GM20000 (cell line): ENCODE data around the gene KLF7.
A peak's percentile ranks its signal among the peaks of the same experiment; 100 is the strongest.

ENCODE experiments used
- DNase-seq: peaks from one replicate; pipeline ENCODE4 v3.0.0; 2012; ENCODE audit warnings: low spot score
- TF ChIP-seq, protein P1 (sequence below): IDR thresholded peaks from 2 replicates; pipeline ENCODE4 v1.5.1; 2012; ENCODE audit warnings: mild to moderate bottlenecking, control low read depth; ENCODE audit errors: extremely low read depth, missing control alignments

The KLF7 gene

DNA sequence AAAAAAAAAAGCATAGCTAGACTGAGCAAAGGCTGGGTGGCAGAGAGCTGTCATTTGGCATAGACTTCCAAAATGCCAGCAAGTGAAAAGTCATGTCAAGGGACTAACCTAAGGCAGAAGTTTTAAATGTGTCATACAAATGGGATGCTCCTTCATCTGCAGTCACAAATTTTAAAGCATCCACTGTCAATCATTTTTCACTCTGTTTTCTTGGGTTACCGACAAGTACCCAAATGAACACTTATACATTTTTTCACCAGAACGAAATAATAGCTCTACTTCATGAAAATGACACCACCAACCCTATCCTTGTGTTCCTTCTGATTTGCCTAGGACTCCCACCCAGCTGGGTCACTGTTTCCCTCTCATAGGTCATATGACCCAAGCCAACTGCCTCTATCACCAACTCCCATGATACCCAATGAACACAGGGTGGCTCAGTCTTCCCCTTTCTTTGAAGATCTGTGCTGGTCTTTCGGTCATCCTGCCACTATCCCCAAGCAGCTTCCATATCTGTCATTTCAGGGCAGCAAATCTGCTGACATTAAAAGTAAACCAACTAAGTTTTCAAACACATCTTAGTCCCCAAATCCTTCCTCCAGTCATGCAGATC is 21.5 kb downstream of the KLF7 start:
- TF ChIP-seq, protein P1, sequence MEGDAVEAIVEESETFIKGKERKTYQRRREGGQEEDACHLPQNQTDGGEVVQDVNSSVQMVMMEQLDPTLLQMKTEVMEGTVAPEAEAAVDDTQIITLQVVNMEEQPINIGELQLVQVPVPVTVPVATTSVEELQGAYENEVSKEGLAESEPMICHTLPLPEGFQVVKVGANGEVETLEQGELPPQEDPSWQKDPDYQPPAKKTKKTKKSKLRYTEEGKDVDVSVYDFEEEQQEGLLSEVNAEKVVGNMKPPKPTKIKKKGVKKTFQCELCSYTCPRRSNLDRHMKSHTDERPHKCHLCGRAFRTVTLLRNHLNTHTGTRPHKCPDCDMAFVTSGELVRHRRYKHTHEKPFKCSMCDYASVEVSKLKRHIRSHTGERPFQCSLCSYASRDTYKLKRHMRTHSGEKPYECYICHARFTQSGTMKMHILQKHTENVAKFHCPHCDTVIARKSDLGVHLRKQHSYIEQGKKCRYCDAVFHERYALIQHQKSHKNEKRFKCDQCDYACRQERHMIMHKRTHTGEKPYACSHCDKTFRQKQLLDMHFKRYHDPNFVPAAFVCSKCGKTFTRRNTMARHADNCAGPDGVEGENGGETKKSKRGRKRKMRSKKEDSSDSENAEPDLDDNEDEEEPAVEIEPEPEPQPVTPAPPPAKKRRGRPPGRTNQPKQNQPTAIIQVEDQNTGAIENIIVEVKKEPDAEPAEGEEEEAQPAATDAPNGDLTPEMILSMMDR: no peak
- no peak for DNase-seq

DNA sequence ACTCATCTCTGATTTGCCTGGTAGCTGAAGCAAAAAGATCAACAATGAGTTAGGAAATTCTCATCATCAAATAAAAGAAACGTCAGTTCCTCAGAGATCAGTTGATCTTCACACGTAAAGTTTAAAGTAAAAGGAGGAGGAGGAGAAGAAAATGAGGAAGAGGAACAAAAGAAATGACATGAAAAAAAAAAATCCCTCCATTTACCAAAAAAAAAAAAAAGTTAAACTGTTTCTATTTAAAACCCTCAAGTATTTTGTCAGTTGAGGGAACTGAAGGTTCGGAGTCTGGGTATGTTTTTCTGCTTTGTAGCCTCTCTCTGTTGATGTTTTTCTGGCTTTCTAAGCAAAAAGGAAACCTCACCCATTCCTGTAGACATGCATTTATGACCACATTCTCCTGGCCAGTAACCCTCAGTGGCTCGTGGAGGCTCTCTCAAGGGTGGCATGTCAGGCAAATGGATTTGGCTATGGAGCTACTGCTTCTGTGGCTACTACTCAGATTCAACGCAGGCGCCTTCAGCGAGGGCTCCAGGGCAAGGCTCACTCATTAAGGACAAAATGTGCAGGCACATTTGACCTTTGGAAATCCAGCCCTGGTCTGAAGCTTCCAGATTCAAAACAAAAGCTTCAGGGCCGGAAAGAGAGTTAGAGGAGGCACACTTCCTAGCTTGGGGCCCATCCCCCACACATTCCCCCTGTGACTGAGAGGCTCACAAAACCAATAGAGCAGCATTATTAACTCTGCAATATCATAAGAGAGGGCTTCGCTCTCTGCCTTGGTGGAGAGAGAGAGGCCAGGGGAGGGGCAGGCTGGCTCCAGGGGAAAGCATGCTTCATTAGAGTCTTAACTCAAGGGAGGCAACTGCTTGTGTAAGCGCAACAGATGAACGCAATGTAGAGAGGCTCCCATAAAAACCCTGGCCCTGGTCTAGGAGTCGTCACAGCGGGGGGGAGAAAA is 22.3 kb downstream of the KLF7 start:
- DNase-seq: no peak
- TF ChIP-seq, protein P1: no peak

DNA sequence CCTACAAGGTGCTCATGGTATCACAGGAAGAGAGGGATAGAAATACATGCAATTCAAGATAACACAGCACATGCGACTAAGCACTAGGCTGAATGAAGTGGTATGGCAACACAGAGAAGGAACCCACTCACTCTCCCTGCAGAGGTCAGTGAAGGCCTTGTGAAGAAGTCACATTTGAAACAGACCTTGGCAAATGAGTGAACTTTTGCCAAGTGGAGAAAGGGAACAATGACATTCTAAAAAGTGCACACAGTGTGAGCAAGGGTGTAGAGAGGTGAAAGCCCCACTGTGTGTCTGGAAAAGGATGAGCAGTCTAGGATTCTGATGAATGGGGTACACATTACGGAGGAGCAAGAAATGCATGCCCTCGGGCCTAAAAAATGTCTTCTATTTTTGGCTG is 23.3 kb downstream of the KLF7 start:
- TF ChIP-seq, protein P1: no peak
- peak; percentile 11 for DNase-seq

DNA sequence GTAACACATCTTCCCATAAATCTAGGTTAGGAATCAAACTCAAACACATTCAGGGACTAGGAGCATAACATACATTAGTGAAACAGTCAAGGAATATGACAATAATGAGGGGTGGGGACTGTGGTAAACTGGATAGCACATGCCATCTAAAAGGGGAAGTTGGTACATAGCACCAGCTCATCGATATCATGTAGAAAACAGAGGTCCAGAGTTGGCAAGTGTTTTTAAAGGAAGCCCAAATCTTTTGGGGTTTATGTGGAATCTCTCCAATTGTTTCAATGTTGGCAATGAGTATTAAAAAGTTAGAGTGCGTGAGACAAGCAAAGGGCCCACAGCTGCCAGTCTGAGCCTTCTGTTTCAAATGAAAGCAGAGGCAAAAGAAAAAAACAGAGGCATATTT is 24.4 kb downstream of the KLF7 start:
- DNase-seq: no peak
- TF ChIP-seq, protein P1: no peak

DNA sequence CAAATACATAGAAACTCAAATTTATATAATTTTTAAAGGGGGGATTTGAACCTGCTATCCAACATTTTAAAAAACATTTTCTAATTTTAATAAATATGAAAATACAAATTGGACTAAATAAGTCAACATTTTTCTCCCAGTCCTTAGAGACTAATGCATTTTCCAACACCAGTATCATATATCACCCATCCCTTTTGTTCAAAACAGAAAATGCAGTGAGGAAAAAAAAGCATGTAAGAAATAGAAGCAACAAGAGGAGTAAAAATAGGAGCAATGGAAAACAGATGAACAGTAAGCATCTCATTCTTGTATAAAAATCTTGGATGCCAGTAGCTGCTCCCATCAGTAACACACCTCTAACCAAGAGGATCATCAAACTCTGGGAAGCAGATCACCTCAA is 25.5 kb downstream of the KLF7 start:
- no peak for DNase-seq
- TF ChIP-seq, protein P1: no peak

DNA sequence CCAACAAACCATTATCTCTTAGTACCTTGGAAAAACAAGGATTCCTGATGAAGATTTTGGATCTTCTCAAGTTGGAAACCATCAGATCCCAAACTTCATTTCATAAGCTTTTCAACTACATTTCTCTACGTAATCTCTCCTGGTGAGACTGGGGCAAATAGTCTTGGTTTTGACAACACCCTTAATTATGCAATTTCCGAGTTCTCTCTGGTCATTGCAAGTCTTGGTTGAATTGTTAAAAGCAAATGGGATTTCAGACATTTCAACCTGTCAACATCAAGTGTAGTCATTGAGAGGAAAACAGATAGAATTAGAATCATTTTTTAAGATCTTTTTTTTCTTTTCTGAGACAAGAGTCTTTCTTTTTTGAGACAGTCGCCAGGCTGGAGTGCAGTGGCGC is 26.2 kb downstream of the KLF7 start:
- DNase-seq: no peak
- TF ChIP-seq, protein P1: no peak

DNA sequence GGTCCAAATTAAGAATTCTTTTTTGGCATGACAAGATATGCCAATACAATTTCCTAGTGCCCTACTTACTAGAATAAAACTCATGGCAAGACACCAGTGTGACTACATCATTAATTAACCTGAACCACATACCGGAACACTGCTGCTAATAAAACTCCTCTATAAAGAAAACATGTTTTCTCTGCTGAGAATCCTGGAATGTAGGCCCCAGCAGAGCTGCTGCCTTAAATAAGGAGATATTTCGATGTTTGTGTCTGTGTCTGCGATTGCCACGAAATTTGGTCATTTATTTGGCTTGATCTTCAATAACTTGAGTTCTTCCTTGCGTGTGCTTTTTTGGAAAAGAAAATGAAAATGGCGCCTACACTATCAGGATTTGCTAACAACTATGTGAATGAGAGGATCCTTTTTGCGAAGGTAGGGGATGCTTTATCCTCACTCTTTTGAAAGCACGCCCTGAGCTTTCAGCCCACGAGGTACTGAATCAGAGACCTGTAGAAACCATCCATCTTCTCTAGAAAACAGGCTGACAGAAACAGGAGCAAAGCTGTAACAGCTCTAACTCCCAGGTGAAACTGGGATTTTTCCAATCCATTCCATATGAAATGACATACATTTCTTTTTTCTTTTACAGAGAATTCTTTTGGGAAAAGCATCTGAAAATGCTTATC is 27.0 kb downstream of the KLF7 start:
- no peak for DNase-seq
- TF ChIP-seq, protein P1: no peak
